CD4-positive, alpha-beta T cell treated with Interleukin-6 at 100 ng/mL for 8 hours (primary cell): ENCODE measurements around the gene ATP2B3.
A peak's percentile ranks its signal among the peaks of the same experiment; 100 is the strongest.

Source experiments
- DNase-seq: peaks from one replicate; pipeline ENCODE4 v3.0.0-alpha.2; 2020; ENCODE audit warnings: mixed read lengths, low spot score

Gene ATP2B3

DNA sequence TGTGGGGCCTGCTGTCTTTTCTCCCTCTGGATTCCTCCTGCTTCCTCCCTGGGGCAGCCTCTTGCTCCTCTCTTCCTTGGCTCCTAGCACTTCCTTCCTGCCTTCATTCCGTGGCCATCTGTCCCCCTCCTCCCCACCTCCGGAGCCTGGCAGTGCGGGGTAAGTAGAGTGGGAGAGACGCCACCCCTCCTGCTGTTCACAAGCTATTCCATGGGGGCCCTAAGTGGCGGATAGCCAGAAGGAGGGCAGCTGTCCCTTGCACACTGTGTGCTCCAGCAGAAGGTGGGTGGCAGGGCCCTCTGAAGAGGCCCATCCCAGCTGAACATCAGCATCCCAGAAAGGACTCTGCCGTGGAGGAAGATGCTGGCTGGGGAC lies 54.1 kb downstream of the ATP2B3 start:
- no peak for DNase-seq

DNA sequence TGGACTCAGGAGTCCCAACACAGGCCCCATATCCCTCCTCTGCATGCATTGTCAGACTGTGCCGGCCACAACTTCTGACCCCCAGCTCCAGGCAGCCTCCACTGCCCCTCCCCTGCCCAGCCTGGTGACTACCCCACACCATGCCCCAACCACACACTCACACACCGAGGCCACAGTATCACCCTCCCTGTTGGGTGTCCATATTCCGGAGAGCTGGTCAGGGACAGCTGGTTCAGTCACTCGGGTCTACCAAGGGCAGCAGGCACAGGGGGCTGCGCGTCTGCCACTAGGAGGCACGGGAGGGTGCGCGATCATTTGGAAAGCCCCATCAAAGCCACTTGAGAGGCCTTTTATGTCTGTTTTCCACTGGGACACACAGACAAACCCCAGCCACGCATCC lies 55.2 kb downstream of the ATP2B3 start:
- DNase-seq = no peak

DNA sequence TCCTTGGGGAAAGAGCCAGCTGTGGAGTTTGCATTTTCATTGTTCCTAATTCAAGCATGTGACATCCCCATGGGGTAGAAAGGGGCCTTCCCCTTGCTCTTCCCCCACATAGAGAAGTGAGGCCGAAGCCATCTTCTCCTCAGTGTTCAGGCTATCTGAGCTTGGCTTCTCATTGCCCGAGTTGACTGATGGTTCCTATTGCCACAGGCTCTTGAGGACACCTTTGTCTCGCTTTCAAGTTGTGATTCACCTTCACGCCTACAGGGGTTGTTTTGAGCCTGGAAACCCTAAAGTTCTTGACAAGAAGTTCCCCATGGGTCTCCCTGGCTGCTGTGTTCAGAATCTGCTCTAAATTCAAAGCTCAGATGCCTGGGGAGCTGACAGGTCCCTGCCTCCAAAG lies 56.5 kb downstream of the ATP2B3 start:
- no peak for DNase-seq

DNA sequence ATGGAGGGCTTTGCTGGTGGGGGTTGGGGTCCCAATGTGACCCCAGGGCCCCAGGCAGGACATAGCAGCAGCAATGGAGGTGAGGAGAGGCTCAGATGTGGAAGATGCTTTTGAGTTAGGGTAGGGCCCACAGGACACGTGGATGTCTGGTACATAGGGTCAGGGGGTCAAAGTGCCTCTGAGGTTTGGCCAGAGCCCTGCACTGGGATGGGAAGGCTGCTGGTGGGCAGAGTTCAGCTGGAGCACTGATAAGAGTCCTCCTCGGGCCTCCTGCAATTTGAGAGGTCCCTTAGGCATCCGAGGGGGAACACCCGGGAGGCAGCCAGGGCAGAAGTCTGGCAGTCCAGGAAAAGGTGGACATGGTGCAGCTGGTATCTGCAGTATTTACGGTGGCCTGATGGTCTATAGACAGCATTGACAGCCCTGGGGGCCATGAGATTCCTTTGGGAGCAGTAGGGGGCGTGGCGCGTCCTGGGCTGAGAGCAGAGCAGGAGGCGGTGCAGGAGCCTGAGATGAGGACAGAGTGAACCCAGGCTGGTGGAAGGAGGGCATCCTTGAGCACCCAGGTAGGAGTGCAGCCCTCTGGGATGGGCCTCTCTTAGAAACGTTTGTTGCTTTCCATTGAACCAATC lies 58.9 kb downstream of the ATP2B3 start:
- no peak for DNase-seq

DNA sequence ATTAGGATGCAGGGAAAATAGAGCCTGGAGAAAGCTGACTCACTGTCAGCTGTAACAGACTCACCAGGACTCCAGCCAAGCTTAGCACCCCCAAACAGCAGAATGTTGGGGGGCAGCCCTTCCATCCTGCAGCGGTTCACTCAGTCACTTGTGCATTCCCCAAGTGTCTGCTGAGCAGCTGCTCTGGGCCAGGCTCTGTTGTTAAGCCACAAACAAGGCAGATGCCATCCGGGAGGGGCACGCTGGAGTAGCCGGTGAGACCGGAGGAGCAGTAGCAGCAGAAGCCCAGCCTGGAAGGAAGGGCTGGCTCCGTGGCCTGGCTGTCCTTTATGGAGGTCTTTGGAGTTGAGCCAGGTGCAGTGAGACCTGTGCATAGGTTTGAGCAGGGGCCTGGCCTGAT lies 59.5 kb downstream of the ATP2B3 start:
- no peak for DNase-seq

DNA sequence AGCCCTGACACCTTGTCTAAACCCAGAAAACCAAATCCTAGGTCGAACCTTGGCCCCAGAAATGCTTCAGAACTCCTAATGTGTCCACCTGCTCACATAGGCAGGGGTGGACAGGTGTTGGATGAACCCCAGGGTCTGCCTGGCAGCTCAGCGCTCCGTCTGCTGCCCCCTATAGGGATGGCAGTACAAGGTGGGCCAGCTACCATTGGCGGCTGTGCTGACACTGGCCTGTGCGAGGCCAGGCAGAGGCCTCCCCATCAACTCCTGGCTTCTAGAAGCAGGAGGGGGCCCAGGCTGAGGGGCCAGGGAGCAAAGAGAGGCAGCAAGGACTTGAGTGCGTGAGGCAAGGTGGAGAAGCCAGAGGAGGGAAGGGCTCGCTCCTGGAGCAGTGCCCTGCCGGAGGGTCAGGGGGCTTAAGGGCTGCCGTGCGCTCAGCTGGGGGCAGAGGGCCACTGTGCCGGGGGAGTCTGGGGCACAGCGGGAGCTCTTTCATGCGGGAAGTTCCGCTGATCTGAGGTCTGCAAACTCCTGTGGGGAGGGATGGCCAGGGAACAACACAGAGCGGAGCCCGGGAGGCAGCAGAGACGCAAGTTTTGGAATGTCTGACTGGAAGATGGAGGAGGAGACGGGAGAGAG lies 60.9 kb downstream of the ATP2B3 start:
- DNase-seq = no peak

DNA sequence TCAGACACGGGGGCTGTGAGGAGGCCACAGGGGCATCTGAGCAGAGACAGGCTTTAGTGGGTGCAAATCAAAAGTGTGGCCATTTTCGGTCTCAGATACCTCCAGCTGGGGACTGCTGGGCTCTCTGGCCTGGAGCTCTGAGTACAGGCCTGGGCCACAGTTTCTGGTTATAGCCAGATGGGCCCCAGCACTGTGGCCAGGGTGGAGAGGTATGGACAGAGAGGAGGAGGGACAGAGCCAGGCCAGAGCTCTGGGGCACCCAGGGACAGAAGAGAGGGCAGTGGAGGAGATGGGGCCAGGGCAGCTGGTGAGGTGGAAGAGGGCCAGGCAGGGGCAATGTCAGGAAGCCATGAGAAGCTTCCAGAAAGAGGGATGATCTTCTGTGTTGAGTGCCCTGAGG lies 61.4 kb downstream of the ATP2B3 start:
- no peak for DNase-seq

DNA sequence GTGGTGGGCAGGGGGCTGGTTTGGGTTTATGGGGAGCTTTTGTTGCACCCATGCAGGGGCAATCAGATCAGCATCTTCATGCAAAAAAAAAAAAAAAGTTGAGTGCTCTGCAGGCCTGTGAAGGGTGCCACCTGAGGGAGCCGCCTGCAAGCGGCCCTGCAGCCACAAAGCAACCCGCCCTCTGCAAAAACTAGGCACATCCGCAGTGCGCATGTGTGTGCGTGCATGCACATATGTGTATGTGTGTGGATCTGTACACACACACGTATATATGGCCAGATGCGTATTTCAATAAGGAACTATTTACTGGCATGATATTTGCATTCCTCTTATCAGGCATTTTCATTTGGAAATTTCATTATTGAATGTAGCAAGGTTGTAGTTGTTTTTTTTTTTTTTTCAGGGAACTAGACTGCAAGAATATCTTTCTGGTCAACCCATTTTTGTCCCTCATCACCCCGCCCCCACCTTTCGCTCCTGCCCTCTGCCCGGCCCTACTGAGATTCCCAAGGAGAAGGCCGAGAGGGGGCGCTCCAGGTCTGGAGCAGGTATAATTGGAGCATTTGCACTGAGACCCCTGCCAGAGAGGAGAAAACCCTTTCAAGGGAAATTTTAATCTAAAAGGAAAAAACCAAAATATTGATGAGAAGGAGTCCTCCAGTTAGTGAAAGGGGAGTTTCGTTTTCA lies 63.4 kb downstream of the ATP2B3 start:
- no peak for DNase-seq

DNA sequence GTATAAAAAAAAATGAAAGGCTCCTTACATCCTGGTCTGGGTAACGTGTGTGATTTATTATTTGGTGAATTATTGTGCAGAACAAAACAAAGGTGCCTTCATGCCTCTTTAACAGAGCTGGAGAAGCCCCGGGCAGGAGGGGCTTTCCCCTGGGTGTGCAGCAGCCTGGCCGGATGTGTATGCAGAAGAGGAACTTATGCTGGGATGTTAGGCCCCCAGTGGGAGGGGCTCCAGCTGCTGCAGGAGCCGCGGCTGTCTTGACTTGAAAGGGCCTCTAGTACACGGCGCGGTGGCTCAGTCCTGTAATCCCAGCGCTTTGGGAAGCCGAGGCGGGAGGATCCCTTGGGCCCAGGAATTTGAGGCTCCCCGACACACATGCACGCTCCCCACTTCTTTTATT lies 65.5 kb downstream of the ATP2B3 start:
- peak; percentile 74 for DNase-seq

DNA sequence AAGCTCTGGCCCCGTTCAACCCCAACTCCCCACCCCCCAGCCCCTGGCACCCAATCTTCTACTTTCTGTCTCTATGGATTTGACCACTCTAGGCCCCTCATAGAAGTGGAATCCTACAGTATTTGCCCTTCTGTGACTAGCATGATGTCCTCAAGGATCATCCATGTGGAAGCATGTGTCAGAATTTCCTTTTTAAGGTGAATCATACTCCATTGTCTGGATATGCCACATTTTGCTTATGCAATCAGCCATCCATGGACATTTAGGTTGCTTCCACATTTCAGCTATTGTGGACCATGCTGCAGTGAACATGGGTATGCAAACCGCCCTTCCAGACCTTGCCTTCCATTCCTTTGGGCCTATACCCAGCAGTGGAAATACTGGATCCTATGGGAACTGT lies 66.0 kb downstream of the ATP2B3 start:
- no peak for DNase-seq

DNA sequence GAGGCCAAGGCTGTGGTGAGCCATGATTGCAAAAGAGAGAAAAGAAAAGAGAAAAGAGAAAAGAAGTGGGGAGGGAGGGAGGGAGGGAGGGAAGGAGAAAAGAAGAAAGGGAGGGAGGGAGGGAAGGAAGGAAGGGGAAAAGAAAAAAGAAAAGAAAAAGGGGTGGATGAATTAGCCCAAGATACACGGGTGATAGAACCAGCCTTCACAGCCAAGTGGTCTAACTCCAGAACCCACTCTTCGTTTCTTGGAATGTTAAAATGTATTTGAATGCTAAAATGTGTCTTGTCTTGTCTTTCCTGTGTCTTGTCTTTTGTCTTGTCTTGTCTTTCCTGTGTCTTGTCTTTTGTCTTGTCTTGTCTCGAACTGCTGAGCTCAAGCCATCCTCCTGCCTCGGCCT lies 68.4 kb downstream of the ATP2B3 start:
- DNase-seq = no peak

DNA sequence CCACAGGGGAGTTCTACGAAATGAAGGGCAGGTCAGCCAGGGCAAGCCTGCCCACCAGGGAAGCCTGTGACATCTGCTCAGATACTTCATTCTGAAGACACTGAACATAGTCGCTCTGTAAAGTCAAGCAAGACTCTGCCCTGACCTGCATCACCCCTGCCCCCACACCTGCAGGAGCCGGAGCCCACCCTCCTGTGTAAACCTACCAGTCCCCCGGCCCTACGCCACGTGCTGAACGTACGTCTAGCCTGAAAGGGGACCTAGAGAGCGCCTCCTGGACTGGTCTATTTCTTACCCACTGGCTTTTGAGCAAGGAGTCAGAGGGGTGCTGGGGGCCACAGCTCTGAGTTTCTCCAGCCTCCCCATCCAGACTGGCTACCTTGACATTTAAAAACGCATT lies 69.9 kb downstream of the ATP2B3 start:
- no peak for DNase-seq

DNA sequence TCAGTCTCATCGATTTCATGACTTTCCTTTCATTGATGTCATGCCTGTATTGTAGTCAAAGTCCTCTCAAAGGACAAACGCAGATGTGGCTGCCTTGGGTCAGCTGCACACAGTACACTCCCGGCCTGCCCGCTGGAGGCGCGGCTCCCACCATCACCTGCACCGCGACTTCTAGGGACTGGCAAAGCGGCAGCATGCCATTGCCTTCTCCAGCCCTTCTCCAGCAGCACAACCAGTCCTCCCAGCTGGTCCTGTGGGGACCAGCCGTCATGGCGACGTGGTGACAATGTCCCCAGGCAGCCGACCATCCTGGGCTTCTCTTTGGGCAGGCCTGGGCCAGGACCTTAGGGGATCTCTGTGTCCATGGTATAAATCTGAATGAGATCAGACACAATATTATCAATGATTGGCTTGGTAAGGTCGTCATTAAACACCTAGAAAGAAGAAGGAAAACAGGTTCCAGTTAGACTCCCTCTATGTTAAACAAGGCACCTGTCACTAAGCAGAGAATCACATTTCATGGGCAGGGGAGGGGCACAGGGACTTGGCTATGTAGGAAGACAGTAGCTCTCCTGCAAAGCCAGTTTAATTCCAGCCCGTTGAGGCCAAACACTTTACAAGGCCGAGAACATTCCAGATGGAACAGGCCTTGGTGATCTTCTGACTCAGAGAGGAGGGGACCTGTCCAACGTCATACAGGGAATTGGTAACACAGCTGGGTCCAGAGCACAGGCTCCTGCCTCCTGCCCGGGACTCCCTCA lies 70.8 kb downstream of the ATP2B3 start:
- DNase-seq = no peak

DNA sequence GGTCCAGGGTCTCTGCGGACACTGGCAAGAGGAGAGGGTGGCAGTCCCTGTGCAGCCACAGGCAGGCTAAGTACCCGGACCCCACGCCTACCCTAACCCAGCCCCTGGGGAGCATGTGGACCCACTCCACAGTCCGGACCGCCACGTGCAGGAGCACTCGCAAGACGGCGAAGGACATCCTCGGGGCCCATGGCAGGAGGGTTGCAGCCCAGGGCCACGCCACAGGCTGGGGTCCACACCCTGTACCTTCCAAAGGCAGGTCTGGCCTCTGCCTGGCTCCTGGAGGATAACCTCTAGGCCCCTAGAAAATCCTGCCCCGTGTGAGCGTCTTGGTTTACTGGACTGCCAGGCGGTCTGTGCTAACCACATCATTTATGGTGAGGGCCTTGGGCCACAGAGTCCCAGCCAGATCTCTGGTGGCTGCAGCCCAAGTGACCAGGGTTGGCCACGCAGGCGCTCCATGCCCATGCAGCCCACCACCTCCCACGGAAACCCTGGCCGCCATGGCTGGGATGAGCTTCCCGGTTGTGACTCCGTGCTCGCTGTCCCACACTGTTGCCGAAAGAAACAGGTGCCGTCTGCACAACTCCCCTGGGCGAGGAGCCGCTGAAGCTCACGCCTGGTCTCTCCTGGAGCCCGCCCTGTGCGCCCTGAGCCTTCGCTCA lies 71.5 kb downstream of the ATP2B3 start:
- no peak for DNase-seq

DNA sequence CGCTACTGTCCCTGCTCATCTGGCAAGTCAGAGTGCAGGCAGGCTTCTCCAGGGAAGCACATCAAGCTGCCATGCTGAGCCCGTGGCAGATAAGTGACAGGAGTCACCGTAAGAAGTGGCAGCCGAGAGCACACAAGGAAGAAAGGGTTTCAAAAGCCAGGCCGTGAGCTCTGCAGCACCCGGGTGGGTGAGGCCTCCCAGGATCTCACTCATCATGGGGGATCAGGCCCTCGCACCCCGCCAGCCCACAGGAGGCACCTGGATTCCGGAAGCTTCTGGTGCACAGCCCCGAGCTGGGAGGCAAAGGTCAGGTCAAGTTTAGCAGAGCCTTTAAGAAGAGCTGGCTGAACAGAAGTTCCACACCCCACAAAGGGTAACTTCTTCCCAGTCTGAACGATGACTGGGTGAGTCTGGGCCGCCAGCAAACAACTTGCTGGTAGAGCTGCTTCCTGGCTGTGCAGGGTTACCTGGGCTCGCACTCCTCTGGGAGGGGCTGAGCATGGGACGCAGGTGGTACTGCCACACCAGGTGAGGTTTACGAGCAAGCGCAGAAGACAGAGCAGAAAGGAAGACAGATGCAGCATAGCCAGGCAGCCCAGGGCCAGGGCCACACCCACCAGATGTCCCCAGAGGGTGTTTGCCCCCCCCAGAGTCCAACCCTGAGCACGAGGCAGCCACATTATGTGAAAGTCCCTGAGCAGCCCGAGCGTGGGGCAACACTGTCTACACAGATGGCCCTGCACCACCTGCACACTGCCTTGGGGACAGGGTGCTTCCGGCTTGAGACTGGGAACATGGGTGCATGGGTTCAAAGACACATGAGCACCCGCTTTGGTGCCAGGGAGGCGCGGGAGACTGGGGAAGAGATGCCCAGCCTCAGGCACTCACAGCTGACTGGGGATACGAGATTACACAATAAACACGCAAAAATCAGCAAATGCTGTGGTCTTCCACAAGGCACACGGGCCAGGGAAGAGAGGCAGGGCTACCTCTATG lies 73.8 kb downstream of the ATP2B3 start:
- no peak for DNase-seq

DNA sequence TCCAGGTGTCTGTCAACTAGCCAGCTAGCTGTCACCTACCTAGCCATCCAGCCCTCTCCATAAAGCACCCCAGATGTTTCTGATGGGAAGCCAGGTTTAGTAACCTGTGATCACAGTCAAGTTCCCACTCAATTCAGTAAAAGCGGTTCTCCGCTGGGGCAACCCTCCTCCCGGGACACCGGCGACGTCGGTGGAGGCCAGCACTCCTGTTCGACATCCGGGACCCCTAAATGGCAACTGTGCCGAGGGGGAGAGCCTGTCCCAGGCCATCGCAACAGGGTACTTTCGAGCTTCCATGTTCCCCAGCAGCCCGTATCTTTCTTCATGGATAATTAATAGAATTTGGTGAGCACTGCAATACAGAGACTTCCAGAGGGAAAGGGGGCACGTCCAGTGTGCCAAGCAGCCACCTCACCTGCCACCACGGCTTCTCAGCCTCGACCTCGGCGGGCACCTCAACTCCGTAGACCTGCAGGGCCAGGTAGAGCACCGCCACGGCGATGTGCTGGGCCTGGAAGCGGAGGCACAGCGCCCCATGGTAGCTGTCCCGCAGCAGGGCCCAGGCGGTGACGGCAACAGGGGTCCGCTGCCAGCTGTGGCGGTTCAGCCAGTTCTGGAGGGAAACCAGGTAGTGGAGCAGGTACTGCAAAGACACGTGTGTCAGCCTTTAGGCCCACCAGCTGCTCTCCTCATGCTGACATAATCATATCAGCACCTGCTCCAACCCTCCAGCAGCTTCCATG lies 74.8 kb downstream of the ATP2B3 start:
- DNase-seq = no peak

DNA sequence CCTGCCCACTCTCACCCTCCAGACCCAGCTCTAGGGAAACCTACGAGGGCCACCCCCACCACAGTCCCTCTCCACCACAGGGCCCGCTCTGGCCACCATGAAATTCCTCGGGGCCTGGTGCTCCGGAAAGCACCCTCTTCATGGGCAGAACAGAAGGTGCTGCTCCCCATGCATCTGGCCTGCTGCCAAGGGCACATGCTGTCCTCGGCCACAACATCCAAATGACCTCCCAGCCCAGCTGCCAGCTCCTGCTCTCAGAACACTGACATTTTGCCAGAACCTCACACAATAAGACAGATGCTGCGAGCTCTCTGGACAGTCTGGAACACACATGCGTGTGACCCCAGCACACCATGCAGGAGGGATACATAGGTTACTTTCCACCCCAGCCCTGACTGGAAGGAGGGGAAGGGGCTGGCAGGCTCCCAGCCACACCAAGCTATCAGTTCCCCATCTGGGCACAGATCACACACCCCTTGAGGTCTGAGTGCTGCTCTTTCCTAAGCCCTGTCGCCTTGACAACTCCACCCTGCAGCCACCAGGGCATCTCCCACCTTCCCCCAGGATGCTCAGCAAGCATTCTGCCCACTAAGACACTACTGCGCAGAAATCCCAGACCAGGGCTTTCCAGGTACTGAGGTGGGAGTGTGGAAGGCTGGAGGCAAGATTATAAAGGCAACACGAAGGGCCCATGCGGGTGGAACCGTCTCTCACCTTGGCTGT lies 75.7 kb downstream of the ATP2B3 start:
- DNase-seq = no peak

DNA sequence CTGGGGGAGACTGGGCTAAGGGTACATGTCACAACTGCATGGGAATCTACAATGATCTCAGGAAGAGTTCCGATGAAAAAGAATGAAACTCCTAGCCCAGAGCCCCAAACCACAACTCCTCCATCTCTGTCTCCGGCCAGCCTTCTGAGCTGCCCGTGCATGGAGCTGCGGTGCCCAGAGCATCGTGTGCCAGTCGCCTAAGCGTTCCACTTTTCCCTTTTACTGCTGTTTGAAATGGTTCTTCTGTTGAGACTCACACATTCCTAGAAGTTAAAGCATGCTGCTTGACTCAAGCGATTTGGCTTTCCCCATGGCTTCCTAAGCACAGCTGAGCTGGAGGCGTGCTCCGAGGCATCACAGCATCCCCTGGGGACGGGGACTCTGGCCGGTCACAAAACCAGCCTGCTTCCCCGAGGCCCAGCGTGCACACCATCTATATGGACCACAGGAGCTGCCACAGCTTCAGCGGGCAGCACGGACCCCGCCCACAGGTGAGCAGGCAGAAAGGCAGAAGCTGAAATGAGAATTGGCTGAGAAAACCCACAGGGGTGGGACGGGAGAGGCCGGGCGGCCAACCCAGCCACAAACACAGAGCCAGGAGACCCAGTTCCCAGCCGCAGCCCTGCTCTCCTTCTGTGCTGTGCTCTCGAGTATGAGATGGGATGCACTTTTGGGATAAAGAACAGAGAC lies 76.5 kb downstream of the ATP2B3 start:
- no peak for DNase-seq

DNA sequence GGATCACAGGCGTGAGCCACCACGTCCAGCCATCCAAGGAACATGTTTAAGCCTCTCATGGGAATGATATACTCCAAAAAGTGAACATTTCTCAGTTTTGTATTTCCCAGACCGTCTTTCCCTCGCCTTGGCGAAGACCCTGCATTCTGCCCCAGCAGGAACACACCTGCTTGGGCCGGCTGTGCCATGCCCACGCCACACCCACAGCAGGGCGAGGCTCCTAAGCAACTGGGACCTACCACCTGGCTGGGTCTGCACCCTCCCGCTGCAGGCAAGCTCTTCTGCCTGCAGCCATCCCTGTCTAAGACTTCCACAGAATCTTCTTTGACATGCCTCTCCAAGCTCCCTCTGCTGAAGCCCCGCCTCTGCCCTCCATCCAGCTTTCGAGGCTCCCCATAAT lies 77.9 kb downstream of the ATP2B3 start:
- no peak for DNase-seq
